Ascending aorta (tissue), 2 donors: ENCODE data around the gene INO80D. TPM values are rescaled to one million over a fixed set of nuclear protein-coding genes. Genes with fewer than 3 reads are reported as not detected.
"Not testable (repeated sequence)": the region's sequence is repeated elsewhere in the genome, so short reads cannot be mapped to it uniquely, and the experiment has no call there.

Source experiments
- DNase-seq, 2 donors: peaks; one replicate each; pipeline ENCODE4 v3.0.0-alpha.2; 2019; ENCODE audit warnings: low spot score in 2 of 2
- H3K27ac ChIP-seq, 2 donors: fragments of 200-600 bp; sonication (generic); one replicate each; pipeline ENCODE4 v1.5.1; 2016 to 2017; ENCODE audit warnings: mild to moderate bottlenecking in 1 of 2
- H3K27me3 ChIP-seq: fragments of 200-600 bp; sonication (generic); one replicate; pipeline ENCODE4 v1.5.1; 2017
- H3K36me3 ChIP-seq, 2 donors: fragments of 200-600 bp; sonication (generic); one replicate each; pipeline ENCODE4 v1.5.1; 2016
- H3K4me1 ChIP-seq, 2 donors: fragments of 200-600 bp; sonication (generic); one replicate each; pipeline ENCODE4 v1.5.1; 2016 to 2017; ENCODE audit warnings: mild to moderate bottlenecking in 1 of 2
- H3K4me3 ChIP-seq, 2 donors: fragments of 200-600 bp; sonication (generic); one replicate each; pipeline ENCODE4 v1.5.1; 2016 to 2017; ENCODE audit warnings: mild to moderate bottlenecking in 1 of 2
- H3K9me3 ChIP-seq, 2 donors: fragments of 200-600 bp; sonication (generic); one replicate each; pipeline ENCODE4 v1.5.1; 2016
- intact Hi-C: fragments of 100-400 bp; cut with DNase I; formaldehyde crosslinking; loops from one replicate; pipeline ENCODE4 v1.15.1; 2023
- total RNA-seq: library from RNA; depleted of rRNA; stranded (reverse); fragments of >200 nt; gene quantifications from one replicate; pipeline ENCODE4 v1.1.0, GENCODE V29; 2016
- TF ChIP-seq, protein P1 (sequence below), 3 experiments: fragments of 200-600 bp in 2 of 3; fragments of 450-650 bp in 1 of 3; sonication (generic) in 2 of 3; IDR thresholded peaks; one replicate each; pipeline ENCODE4 v1.5.1; 2016 to 2019; ENCODE audit warnings: antibody characterized with exemption in 3 of 3, mild to moderate bottlenecking in 1 of 3, moderate library complexity in 1 of 3

INO80D gene
- total RNA-seq, 1 donor from 2014 or later: 10.1 TPM

DNA sequence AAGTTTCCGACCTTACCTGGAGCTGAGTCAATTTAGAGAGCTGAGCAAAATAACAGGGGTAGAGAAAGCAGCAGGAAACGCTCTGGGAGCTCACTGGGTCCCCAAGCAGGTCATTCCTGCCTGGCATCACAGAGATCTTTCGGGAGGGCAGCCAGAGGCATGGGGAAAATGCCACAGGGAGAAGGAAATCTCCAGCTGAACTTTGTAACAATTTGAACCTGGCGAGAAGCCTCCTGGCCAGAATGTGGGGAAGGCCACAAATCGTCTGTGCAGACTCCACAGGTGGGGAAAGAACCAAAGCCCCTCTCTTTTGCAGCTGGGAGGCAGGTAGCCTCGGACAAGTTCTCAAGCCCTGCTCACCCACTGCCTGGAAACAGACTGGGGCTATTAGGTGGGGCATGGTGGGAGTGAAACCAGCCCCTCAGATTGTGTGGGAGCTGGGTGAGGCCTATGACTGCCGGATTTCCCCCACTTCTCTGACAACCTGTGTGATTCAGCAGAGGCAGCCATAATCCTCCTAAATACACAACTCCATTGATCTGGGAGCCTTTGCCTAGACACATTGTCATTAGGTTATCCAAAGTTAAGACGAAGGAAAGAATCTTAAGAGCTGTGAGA lies 53.9 kb downstream of the INO80D start:
- Histone ChIP-seq H3K27me3 (no peaks in the 10 kb centered on the region), H3K4me1 (no peaks in the 10 kb centered on the region), H3K4me3 (no peak overlapping the region), H3K27ac (no peak overlapping the region), H3K36me3 (peaks cover 9 to 34% of the 10 kb centered on the region in 2 donors), H3K9me3 (no peaks in the 10 kb centered on the region)
- DNase-seq: no peak
- intact Hi-C loops: no loop called here
- TF ChIP-seq, protein P1, sequence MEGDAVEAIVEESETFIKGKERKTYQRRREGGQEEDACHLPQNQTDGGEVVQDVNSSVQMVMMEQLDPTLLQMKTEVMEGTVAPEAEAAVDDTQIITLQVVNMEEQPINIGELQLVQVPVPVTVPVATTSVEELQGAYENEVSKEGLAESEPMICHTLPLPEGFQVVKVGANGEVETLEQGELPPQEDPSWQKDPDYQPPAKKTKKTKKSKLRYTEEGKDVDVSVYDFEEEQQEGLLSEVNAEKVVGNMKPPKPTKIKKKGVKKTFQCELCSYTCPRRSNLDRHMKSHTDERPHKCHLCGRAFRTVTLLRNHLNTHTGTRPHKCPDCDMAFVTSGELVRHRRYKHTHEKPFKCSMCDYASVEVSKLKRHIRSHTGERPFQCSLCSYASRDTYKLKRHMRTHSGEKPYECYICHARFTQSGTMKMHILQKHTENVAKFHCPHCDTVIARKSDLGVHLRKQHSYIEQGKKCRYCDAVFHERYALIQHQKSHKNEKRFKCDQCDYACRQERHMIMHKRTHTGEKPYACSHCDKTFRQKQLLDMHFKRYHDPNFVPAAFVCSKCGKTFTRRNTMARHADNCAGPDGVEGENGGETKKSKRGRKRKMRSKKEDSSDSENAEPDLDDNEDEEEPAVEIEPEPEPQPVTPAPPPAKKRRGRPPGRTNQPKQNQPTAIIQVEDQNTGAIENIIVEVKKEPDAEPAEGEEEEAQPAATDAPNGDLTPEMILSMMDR (IDR thresholded peaks at IDR 0.05): no peak

DNA sequence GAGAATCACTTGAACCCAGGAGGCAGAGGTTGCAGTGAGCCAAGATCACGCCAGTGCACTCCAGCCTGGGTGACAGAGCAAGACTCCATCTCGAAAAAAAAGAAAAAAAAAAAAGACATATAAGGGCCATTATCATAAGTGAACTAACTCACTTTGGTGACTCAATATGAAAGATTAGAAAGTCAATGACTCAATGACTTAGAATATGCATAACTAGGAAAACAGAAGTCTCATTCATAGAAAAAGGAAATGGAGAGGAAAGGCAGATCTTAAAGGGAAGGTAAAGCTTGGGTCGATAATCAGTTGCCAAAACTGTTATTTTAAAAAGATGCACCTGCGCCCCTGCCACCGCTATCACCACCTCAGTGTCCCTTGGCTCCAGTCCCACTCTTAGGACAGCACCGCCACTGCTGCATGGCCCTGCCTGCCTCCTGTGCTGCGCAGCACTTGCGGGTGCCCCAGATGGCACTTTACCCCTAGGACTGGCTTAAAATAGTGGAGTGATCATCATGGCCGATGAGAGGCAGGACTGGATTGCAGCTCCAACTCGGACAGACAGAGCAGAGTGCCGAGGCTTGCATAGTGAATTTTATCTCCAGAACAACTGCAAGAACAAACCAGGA lies 54.7 kb downstream of the INO80D start:
- no peaks in the 10 kb centered on the region for H3K4me1 ChIP-seq
- no peaks in the 10 kb centered on the region for H3K27me3 ChIP-seq
- H3K4me3 ChIP-seq: no peak overlapping the region
- DNase-seq: no peak
- no peaks in the 10 kb centered on the region for H3K9me3 ChIP-seq
- TF ChIP-seq, protein P1 (IDR thresholded peaks at IDR 0.05): no peak
- intact Hi-C loops: no loop called here
- peaks cover 9 to 30% of the 10 kb centered on the region in 2 donors for H3K36me3 ChIP-seq
- H3K27ac ChIP-seq: no peak overlapping the region

DNA sequence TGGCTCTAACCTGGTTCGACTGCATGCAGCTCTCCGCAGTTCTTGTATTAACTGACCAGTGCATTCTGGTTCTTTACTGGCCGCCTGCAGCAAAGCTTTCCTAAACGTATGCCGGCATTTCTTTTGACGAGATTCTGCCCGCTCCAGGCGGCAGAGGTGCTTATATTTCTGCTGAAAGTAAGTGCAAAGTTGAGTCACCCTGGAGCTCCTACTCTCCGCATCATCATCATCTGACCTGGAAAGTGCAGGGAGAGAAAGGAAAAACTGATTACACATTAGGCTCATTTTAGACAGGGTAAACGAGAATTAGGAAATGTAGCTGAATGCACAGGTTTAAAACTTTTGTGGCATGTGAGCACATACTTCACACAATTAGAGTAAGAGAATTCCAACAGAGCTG lies 57.9 kb downstream of the INO80D start:
- TF ChIP-seq, protein P1 (IDR thresholded peaks at IDR 0.05): no peak
- H3K27me3 ChIP-seq: no peaks in the 10 kb centered on the region
- no peak overlapping the region for H3K4me3 ChIP-seq
- DNase-seq: no peak
- no peaks in the 10 kb centered on the region for H3K9me3 ChIP-seq
- peaks cover 9 to 31% of the 10 kb centered on the region in 2 donors for H3K36me3 ChIP-seq
- intact Hi-C loops: no loop called here
- no peak overlapping the region for H3K27ac ChIP-seq
- H3K4me1 ChIP-seq: no peaks in the 10 kb centered on the region

DNA sequence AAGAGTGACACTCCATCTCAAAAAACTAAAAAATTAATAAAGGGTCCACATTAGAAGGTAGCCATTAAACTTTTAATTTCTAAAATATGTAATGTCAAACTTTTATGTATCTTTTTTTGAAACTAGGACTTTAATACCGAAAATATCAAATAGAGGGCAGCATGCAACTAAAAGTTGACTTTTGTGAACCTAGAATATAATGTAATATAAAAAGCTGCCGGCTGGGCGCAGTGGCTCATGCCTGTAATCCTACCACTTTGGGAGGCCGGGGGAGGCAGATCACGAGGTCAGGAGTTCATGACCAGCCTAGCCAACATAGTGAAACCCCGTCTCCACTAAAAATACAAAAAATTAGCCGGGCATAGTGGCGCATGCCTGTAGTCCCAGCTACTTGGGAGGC lies 62.8 kb downstream of the INO80D start:
- intact Hi-C loops: no loop called here
- Histone ChIP-seq H3K4me3 (no peak overlapping the region), H3K27ac (no peak overlapping the region), H3K4me1 (no peaks in the 10 kb centered on the region), H3K27me3 (no peaks in the 10 kb centered on the region), H3K9me3 (no peaks in the 10 kb centered on the region), H3K36me3 (peaks cover 15 to 26% of the 10 kb centered on the region in 2 donors)
- DNase-seq: no peak
- TF ChIP-seq, protein P1 (IDR thresholded peaks at IDR 0.05): peak in 1 of 3 experiments; percentile 37

DNA sequence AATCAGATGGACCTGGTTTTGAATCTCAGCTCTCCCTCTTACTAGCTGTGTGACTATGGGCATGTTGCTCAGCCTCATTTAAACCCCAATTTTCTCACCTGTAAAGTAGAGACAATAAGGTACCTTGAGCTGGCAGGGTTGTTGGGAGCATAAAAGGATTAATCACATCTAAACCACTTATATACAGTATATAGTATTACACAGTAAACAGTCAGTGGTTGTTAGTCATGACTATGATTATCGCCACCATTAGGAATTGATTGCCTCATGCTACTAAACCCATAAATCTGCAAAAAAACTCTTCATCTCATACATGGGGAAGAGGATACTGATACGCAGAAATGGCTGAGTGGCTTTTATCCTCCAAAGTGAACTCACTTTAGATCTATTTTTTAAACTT lies 65.8 kb downstream of the INO80D start:
- H3K27me3 ChIP-seq: no peaks in the 10 kb centered on the region
- H3K36me3 ChIP-seq: peaks cover 28 to 40% of the 10 kb centered on the region in 2 donors
- no peaks in the 10 kb centered on the region for H3K4me1 ChIP-seq
- H3K27ac ChIP-seq: no peak overlapping the region
- H3K9me3 ChIP-seq: no peaks in the 10 kb centered on the region
- TF ChIP-seq, protein P1 (IDR thresholded peaks at IDR 0.05): no peak
- H3K4me3 ChIP-seq: no peak overlapping the region
- intact Hi-C loops: no loop called here
- no peak for DNase-seq

DNA sequence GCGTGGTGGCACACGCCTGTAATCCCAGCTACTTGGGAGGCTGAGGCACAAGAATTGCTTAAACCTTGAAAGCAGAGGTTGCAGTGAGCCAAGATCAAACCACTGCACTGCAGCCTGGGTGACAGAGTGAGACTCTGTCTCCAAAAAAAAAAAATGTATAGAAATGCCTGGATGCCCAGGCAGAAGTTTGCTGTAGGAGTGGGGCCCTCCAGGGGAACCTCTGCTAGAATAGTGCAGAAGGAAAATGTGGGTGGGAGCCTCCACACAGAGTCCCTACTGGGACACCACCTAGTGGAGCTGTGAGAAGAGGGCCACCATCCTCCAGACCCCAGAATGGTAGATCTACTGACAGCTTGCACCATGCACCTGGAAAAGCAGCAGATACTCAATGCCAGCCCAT lies 70.2 kb downstream of the INO80D start:
- H3K27ac ChIP-seq, H3K9me3 ChIP-seq, H3K27me3 ChIP-seq, H3K4me1 ChIP-seq, intact Hi-C loops, H3K4me3 ChIP-seq, DNase-seq: not testable (repeated sequence)
- H3K36me3 ChIP-seq: peaks cover 40 to 54% of the 10 kb centered on the region in 2 donors
